MM.1S (cell line): ENCODE data around the gene FGF11.

Experiments used
- CTCF ChIP-seq: fragments of 300-600 bp; sonication (generic); IDR thresholded peaks from 2 replicates; pipeline ENCODE4 v1.5.1; 2016; ENCODE audit warnings: antibody characterized with exemption, low read length, mixed read lengths
- EZH2 ChIP-seq: fragments of 300-600 bp; sonication (generic); optimal IDR thresholded peaks from 2 replicates; pipeline ENCODE3; 2017; ENCODE audit warnings: low read depth, mild to moderate bottlenecking, antibody characterized with exemption, low read length, mixed read lengths

DNA sequence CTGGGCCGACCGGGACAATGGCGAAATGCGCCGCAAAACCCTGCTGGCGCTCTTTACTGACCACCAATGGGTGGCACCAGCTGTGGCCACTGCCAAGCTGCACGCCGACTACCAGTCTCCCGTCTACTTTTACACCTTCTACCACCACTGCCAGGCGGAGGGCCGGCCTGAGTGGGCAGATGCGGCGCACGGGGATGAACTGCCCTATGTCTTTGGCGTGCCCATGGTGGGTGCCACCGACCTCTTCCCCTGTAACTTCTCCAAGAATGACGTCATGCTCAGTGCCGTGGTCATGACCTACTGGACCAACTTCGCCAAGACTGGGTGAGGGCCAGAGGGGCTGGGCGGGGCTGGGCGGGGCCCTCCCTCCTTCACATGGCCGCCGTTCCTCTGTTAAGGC lies 23.5 kb upstream of the FGF11 start:
- TF ChIP-seq EZH2: no peak
- no peak for TF ChIP-seq CTCF
